OCI-LY7 (cell line): Measurements from ENCODE around the gene TPR. TPM values are rescaled to one million over a fixed set of nuclear protein-coding genes. Genes with fewer than 3 reads are reported as not detected.
A peak's percentile ranks its signal among the peaks of the same experiment; 100 is the strongest.

ENCODE experiments used
- BruUV-seq: library from RNA; stranded (reverse); fragments of 400-500 nt; replicated peaks from 2 replicates; lab custom pipeline; 2021; lab: Mats Ljungman, UMichigan
- CTCF ChIA-PET: fragments of 300-600 bp; sonication (Branson Sonifier 250); formaldehyde crosslinking; loops from one replicate; lab custom pipeline; 2022; ENCODE audit warnings: antibody characterized with exemption; ENCODE audit not compliant: unreplicated experiment; lab: Charles Lee
- POLR2A ChIA-PET: fragments of 300-600 bp; sonication (Branson Sonifier 250); formaldehyde crosslinking; loops from one replicate; lab custom pipeline; 2022; ENCODE audit warnings: antibody characterized with exemption; lab: Charles Lee
- DNase-seq: peaks from one replicate; pipeline ENCODE4 v3.0.0-alpha.2; 2015; ENCODE audit warnings: low spot score
- H2AFZ ChIP-seq: fragments of 200-600 bp; sonication (generic), shearing (Covaris generic); 2 replicates; pipeline ENCODE4 v1.6.1; 2014; ENCODE audit warnings: mild to moderate bottlenecking, antibody characterized with exemption, low read length, moderate library complexity
- H3K27ac ChIP-seq: fragments of 200-600 bp; sonication (generic); 2 replicates; pipeline ENCODE4 v1.5.1; 2014; ENCODE audit warnings: mixed run types, low read depth, mild to moderate bottlenecking, moderate library complexity, low read length, inconsistent platforms; ENCODE audit not compliant: poor library complexity, severe bottlenecking
- H3K36me3 ChIP-seq: fragments of 200-600 bp; sonication (generic); 2 replicates; pipeline ENCODE4 v1.6.1; 2014; ENCODE audit warnings: mild to moderate bottlenecking, antibody characterized with exemption, low read length, moderate library complexity, mixed read lengths; ENCODE audit not compliant: insufficient read depth
- H3K4me1 ChIP-seq: fragments of 200-600 bp; sonication (generic); 2 replicates; pipeline ENCODE4 v1.5.1; 2014; ENCODE audit warnings: mild to moderate bottlenecking, low read length; ENCODE audit not compliant: insufficient read depth, poor library complexity, severe bottlenecking
- H3K4me2 ChIP-seq: fragments of 200-600 bp; sonication (generic); 2 replicates; pipeline ENCODE4 v1.6.1; 2014; ENCODE audit warnings: mild to moderate bottlenecking, low read length
- H3K4me3 ChIP-seq: fragments of 200-600 bp; sonication (generic); 2 replicates; pipeline ENCODE4 v1.5.1; 2014; ENCODE audit warnings: mild to moderate bottlenecking, low read depth, low read length; ENCODE audit not compliant: poor library complexity, severe bottlenecking
- H3K79me2 ChIP-seq: fragments of 200-600 bp; sonication (generic); 2 replicates; pipeline ENCODE4 v1.6.1; 2016; ENCODE audit warnings: low read depth, mild to moderate bottlenecking, low read length, moderate library complexity, mixed read lengths; ENCODE audit not compliant: insufficient read depth
- H3K9me2 ChIP-seq: fragments of 200-600 bp; sonication (generic); 2 replicates; pipeline ENCODE4 v1.6.1; 2016; ENCODE audit warnings: mild to moderate bottlenecking, low read length, mixed read lengths; ENCODE audit not compliant: insufficient read depth
- H3K9me3 ChIP-seq: fragments of 200-600 bp; sonication (generic); 2 replicates; pipeline ENCODE4 v1.6.1; 2014; ENCODE audit warnings: mild to moderate bottlenecking, mixed run types, low read length, mixed read lengths
- H4K20me1 ChIP-seq: fragments of 200-600 bp; sonication (generic); 2 replicates; pipeline ENCODE4 v1.6.1; 2014; ENCODE audit warnings: mild to moderate bottlenecking, antibody characterized with exemption, low read length, moderate library complexity, mixed read lengths; ENCODE audit not compliant: insufficient read depth
- CTCF ChIP-seq: fragments of 200-600 bp; sonication (generic); conservative IDR thresholded peaks from 2 replicates; pipeline ENCODE4 v1.5.1; 2014; ENCODE audit warnings: mild to moderate bottlenecking, antibody characterized with exemption, low read length, moderate library complexity, mixed read lengths
- EZH2phosphoT487 ChIP-seq: fragments of 200-600 bp; sonication (generic); IDR thresholded peaks from 2 replicates; pipeline ENCODE4 v1.6.1; 2018; ENCODE audit warnings: low read depth, borderline replicate concordance, mild to moderate bottlenecking, mixed run types, antibody characterized with exemption, low read length, moderate library complexity, mixed read lengths
- intact Hi-C: fragments of 100-400 bp; cut with micrococcal nuclease; formaldehyde crosslinking; loops from one replicate; pipeline ENCODE4 v1.10.0; 2022; ENCODE audit not compliant: unreplicated experiment
- total RNA-seq, 2 experiments: library from RNA; depleted of rRNA in 1 of 2; stranded (reverse); fragments of >200 nt in 1 of 2; shearing (Covaris generic) in 1 of 2; gene quantifications; 2 replicates each; pipeline ENCODE4 v1.2.3, GENCODE V29; 2014 to 2022

The TPR gene
- total RNA-seq, 2 experiments from 2014 or later, result 92.1 to 136 TPM

GRCh38 chr1:186327331-186327730, 47.7 kb downstream of the TPR start:
- H3K4me2 ChIP-seq, result no peak overlapping the region
- CTCF ChIA-PET, result no interaction called here
- no peak for TF ChIP-seq EZH2phosphoT487
- TF ChIP-seq CTCF, result no peak

GRCh38 chr1:186326009-186326408, 49.0 kb downstream of the TPR start:
- no peak for DNase-seq
- peaks cover 95% of the 10 kb centered on the region for H3K36me3 ChIP-seq
- H3K9me3 ChIP-seq, result no peaks in the 10 kb centered on the region
- ChIA-PET CTCF (interaction anchor here (1.2 kb wide), 1 partner anchor 8 kb away, joined by 3 read pairs; no protein-coding TSS in a partner anchor), POLR2A (interaction anchor here (0.6 to 1.9 kb wide), 4 partner anchors 10 to 768 kb away, joined by 3 to 5 read pairs (median 4); no protein-coding TSS in a partner anchor)
- no peaks in the 10 kb centered on the region for H3K4me1 ChIP-seq
- H2AFZ ChIP-seq, result no peak overlapping the region
- intact Hi-C loops, result no loop called here
- 0 out of 2 replicates have a peak, but pooled peaks cover 5% of the 10 kb centered on the region for H4K20me1 ChIP-seq
- H3K4me3 ChIP-seq, result no peak overlapping the region
- BruUV-seq, result no TSS peak
- H3K4me2 ChIP-seq, result no peak overlapping the region
- no peaks in the 10 kb centered on the region for H3K79me2 ChIP-seq
- no peak overlapping the region for H3K27ac ChIP-seq
- no peaks in the 10 kb centered on the region for H3K9me2 ChIP-seq
- TF ChIP-seq EZH2phosphoT487, result no peak
- TF ChIP-seq CTCF, result no peak

More at GRCh38 chr1:186327331-186327730, 47.7 kb downstream of the TPR start:
- POLR2A ChIA-PET, result no interaction called here
- BruUV-seq, result no TSS peak
- H3K9me3 ChIP-seq, result no peaks in the 10 kb centered on the region
- H4K20me1 ChIP-seq, result 0 out of 2 replicates have a peak, but pooled peaks cover 5% of the 10 kb centered on the region
- no peak overlapping the region for H2AFZ ChIP-seq
- no peaks in the 10 kb centered on the region for H3K79me2 ChIP-seq
- intact Hi-C loops, result no loop called here
- no peak for DNase-seq
- no peaks in the 10 kb centered on the region for H3K9me2 ChIP-seq
- peaks cover 95% of the 10 kb centered on the region for H3K36me3 ChIP-seq
- no peak overlapping the region for H3K4me3 ChIP-seq
- no peaks in the 10 kb centered on the region for H3K4me1 ChIP-seq
- no peak overlapping the region for H3K27ac ChIP-seq

GRCh38 chr1:186325239-186325638, 49.8 kb downstream of the TPR start:
- peaks cover 95% of the 10 kb centered on the region for H3K36me3 ChIP-seq
- no TSS peak for BruUV-seq
- TF ChIP-seq EZH2phosphoT487, result no peak
- TF ChIP-seq CTCF, result peak; percentile 73
- H3K9me3 ChIP-seq, result no peaks in the 10 kb centered on the region
- H3K4me3 ChIP-seq, result no peak overlapping the region
- POLR2A ChIA-PET, result interaction anchor here (0.6 to 1.9 kb wide), 6 partner anchors 9 to 769 kb away, joined by 3 to 5 read pairs (median 3); no protein-coding TSS in a partner anchor
- H3K27ac ChIP-seq, result no peak overlapping the region
- no peaks in the 10 kb centered on the region for H3K4me1 ChIP-seq
- H2AFZ ChIP-seq, result no peak overlapping the region
- intact Hi-C loops, result no loop called here
- DNase-seq, result peak; percentile 14
- H4K20me1 ChIP-seq, result 0 out of 2 replicates have a peak, but pooled peaks cover 5% of the 10 kb centered on the region
- H3K4me2 ChIP-seq, result no peak overlapping the region
- no peaks in the 10 kb centered on the region for H3K79me2 ChIP-seq
- CTCF ChIA-PET, result interaction anchor here (1.2 kb wide), 1 partner anchor 8 kb away, joined by 3 read pairs; no protein-coding TSS in a partner anchor
- no peaks in the 10 kb centered on the region for H3K9me2 ChIP-seq
